Measurements from ENCODE around the gene YOD1.

Gene YOD1

GRCh38 chr1:207030522-207031009 lies 20.4 kb downstream of the YOD1 start:
- no peak for TF ChIP-seq CTCF (IDR thresholded peaks at IDR 0.05; ENCODE audit: low read depth, low read length)
- DNase-seq (ENCODE audit: extremely low read depth, low read depth): no peak

- TF ChIP-seq CTCF (IDR thresholded peaks at IDR 0.05; ENCODE audit: low read depth, low read length): no peak
- no peak for DNase-seq (ENCODE audit: extremely low read depth, low read depth)
These were observed 21.1 kb downstream of the YOD1 start for GRCh38 chr1:207029701-207030521.

GRCh38 chr1:207028884-207029650 lies 21.9 kb downstream of the YOD1 start:
- no peak for TF ChIP-seq CTCF (IDR thresholded peaks at IDR 0.05; ENCODE audit: low read depth, low read length)
- no peak for DNase-seq (ENCODE audit: extremely low read depth, low read depth)

- no peak for DNase-seq (ENCODE audit: extremely low read depth, low read depth)
- no peak for TF ChIP-seq CTCF (IDR thresholded peaks at IDR 0.05; ENCODE audit: low read depth, low read length)
These were observed 23.1 kb downstream of the YOD1 start for GRCh38 chr1:207027921-207028320.

GRCh38 chr1:207027206-207027777 lies 23.7 kb downstream of the YOD1 start:
- no peak for DNase-seq (ENCODE audit: extremely low read depth, low read depth)
- no peak for TF ChIP-seq CTCF (IDR thresholded peaks at IDR 0.05; ENCODE audit: low read depth, low read length)

GRCh38 chr1:207026104-207026534 lies 24.9 kb downstream of the YOD1 start:
- no peak for DNase-seq (ENCODE audit: extremely low read depth, low read depth)
- TF ChIP-seq CTCF (IDR thresholded peaks at IDR 0.05; ENCODE audit: low read depth, low read length): no peak
